ENCODE results near the gene TPX2.

DNA sequence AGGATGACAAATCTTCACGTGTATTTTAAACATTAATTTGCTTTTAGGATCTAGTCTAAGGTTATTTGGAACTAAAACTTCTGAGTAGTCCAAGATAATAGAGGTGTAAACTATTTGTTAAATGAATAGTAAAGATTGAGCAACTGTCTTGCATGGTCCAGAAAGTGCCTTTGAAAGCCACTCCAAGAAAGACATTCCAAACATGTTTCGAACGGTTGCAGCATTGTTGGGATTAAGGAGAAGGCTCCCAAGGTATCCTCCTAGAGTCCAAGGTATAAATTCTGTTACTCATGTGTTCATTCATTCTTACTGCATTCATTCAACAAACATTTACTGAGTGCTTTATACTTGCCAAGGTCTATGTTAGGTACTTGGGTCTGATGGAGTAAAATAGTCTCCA is 51.3 kb downstream of the TPX2 start:
- TF ChIP-seq CTCF (IDR thresholded peaks at IDR 0.05) (no peak), EP300 (IDR thresholded peaks at IDR 0.05) (no peak), POLR2A (IDR thresholded peaks at IDR 0.05) (no peak)
